ENCODE measurements around the gene DNTT.

Gene DNTT

GRCh38 chr10:96384506-96384905 is 80.3 kb downstream of the DNTT start:
- Histone ChIP-seq H3K4me1 (ENCODE audit: control insufficient read depth, insufficient read depth, low read length) (peaks cover 18% of the 10 kb centered on the region), H3K4me3 (ENCODE audit: low read length) (no peak overlapping the region), H3K9ac (ENCODE audit: low read length) (no peak overlapping the region), H3K36me3 (ENCODE audit: control insufficient read depth, insufficient read depth, low read length) (no peaks in the 10 kb centered on the region), H3K27ac (ENCODE audit: low read depth, low read length) (no peak overlapping the region), H3K27me3 (ENCODE audit: control insufficient read depth, insufficient read depth, low read length) (peaks cover 2% of the 10 kb centered on the region)

GRCh38 chr10:96387161-96387560 is 82.9 kb downstream of the DNTT start:
- H3K27ac ChIP-seq (ENCODE audit: low read depth, low read length), result no peak overlapping the region
- H3K4me3 ChIP-seq (ENCODE audit: low read length), result no peak overlapping the region
- H3K9ac ChIP-seq (ENCODE audit: low read length), result no peak overlapping the region
- H3K4me1 ChIP-seq (ENCODE audit: control insufficient read depth, insufficient read depth, low read length), result peaks cover 24% of the 10 kb centered on the region
- H3K27me3 ChIP-seq (ENCODE audit: control insufficient read depth, insufficient read depth, low read length), result peaks cover 3% of the 10 kb centered on the region
- H3K36me3 ChIP-seq (ENCODE audit: control insufficient read depth, insufficient read depth, low read length), result no peaks in the 10 kb centered on the region

GRCh38 chr10:96387601-96388000 is 83.4 kb downstream of the DNTT start:
- peaks cover 24% of the 10 kb centered on the region for H3K4me1 ChIP-seq (ENCODE audit: control insufficient read depth, insufficient read depth, low read length)
- no peak overlapping the region for H3K9ac ChIP-seq (ENCODE audit: low read length)
- H3K4me3 ChIP-seq (ENCODE audit: low read length), result no peak overlapping the region
- H3K36me3 ChIP-seq (ENCODE audit: control insufficient read depth, insufficient read depth, low read length), result no peaks in the 10 kb centered on the region
- H3K27me3 ChIP-seq (ENCODE audit: control insufficient read depth, insufficient read depth, low read length), result peaks cover 3% of the 10 kb centered on the region
- no peak overlapping the region for H3K27ac ChIP-seq (ENCODE audit: low read depth, low read length)

All from rectal smooth muscle tissue (tissue), 1 donor.